D341Med (cell line): ENCODE data around the gene COL4A1.
"Not testable (repeated sequence)": the region's sequence is repeated elsewhere in the genome, so short reads cannot be mapped to it uniquely, and the experiment has no call there.

Source experiments
- DNase-seq: peaks from one replicate; pipeline ENCODE4 v3.0.0; 2012; ENCODE audit warnings: low spot score

COL4A1 gene

GRCh38 chr13:110131424-110131823 is 175.5 kb downstream of the COL4A1 start:
- DNase-seq, result no peak

GRCh38 chr13:110130431-110130830 is 176.5 kb downstream of the COL4A1 start:
- DNase-seq, result no peak

- DNase-seq, result no peak
These were observed 177.3 kb downstream of the COL4A1 start for GRCh38 chr13:110129539-110130186.

GRCh38 chr13:110129076-110129475 is 177.9 kb downstream of the COL4A1 start:
- DNase-seq, result no peak

GRCh38 chr13:110128546-110128945 is 178.4 kb downstream of the COL4A1 start:
- DNase-seq, result no peak

GRCh38 chr13:110127986-110128511 is 178.9 kb downstream of the COL4A1 start:
- DNase-seq, result no peak

- no peak for DNase-seq
These were observed 180.5 kb downstream of the COL4A1 start for GRCh38 chr13:110126391-110126961.

GRCh38 chr13:110125613-110126272 is 181.2 kb downstream of the COL4A1 start:
- DNase-seq, result no peak

GRCh38 chr13:110125157-110125556 is 181.8 kb downstream of the COL4A1 start:
- DNase-seq, result no peak

- no peak for DNase-seq
These were observed 182.6 kb downstream of the COL4A1 start for GRCh38 chr13:110124201-110124940.

GRCh38 chr13:110123041-110123809 is 183.7 kb downstream of the COL4A1 start:
- no peak for DNase-seq

GRCh38 chr13:110121422-110122083 is 185.4 kb downstream of the COL4A1 start:
- DNase-seq, result no peak

GRCh38 chr13:110119935-110120905 is 186.7 kb downstream of the COL4A1 start:
- DNase-seq, result no peak

- DNase-seq, result no peak
These were observed 188.9 kb downstream of the COL4A1 start for GRCh38 chr13:110118106-110118505.

- DNase-seq, result peak; percentile 87
These were observed 190.9 kb downstream of the COL4A1 start for GRCh38 chr13:110116072-110116487.

GRCh38 chr13:110115591-110115990 is 191.4 kb downstream of the COL4A1 start:
- DNase-seq, result no peak

- DNase-seq, result no peak
These were observed 192.6 kb downstream of the COL4A1 start for GRCh38 chr13:110114316-110114715.

- no peak for DNase-seq
These were observed 193.6 kb downstream of the COL4A1 start for GRCh38 chr13:110113284-110113764.

GRCh38 chr13:110112379-110112778 is 194.6 kb downstream of the COL4A1 start:
- not testable (repeated sequence) for DNase-seq

GRCh38 chr13:110110783-110111182 is 196.2 kb downstream of the COL4A1 start:
- DNase-seq, result no peak
